Activated B cell treated with CpG ODN at 0.5 μM for 24 hours (primary cell): ENCODE results near the gene FBXO38. TPM values are rescaled to one million over a fixed set of nuclear protein-coding genes. Genes with fewer than 3 reads are reported as not detected.

Experiments used
- ATAC-seq: fragments of 200-7000 bp; cut with Tn5 transposase; one replicate; pipeline ENCODE4 v1.10.0; 2021; ENCODE audit warnings: low read depth, mild to moderate bottlenecking, moderate library complexity
- CTCF ChIA-PET: fragments of 350-600 bp; sonication (Branson Sonifier 250); formaldehyde crosslinking; loops from one replicate; lab custom pipeline; 2021; ENCODE audit warnings: antibody characterized with exemption; lab: Charles Lee
- POLR2A ChIA-PET: fragments of 350-600 bp; sonication (Branson Sonifier 250); formaldehyde crosslinking; loops from one replicate; lab custom pipeline; 2021; ENCODE audit warnings: antibody characterized with exemption; lab: Charles Lee
- DNase-seq: peaks from one replicate; pipeline ENCODE4 v3.0.0; 2022
- H3K27ac Mint-ChIP-seq: one replicate; pipeline ENCODE4 v1.8.0; 2020; ENCODE audit warnings: mixed read lengths
- H3K27me3 Mint-ChIP-seq: one replicate; pipeline ENCODE4 v1.8.0; 2021; ENCODE audit warnings: mixed read lengths
- H3K36me3 Mint-ChIP-seq: one replicate; pipeline ENCODE4 v1.8.0; 2021; ENCODE audit warnings: low read depth, mixed read lengths
- H3K4me1 Mint-ChIP-seq: one replicate; pipeline ENCODE4 v1.8.0; 2021; ENCODE audit warnings: mixed read lengths
- H3K4me3 Mint-ChIP-seq: one replicate; pipeline ENCODE4 v1.8.0; 2020; ENCODE audit warnings: mild to moderate bottlenecking, mixed read lengths
- H3K9me3 Mint-ChIP-seq: one replicate; pipeline ENCODE4 v1.8.0; 2020; ENCODE audit warnings: mixed read lengths
- intact Hi-C: fragments of 100-400 bp; cut with micrococcal nuclease; formaldehyde crosslinking; loops from one replicate; pipeline ENCODE4 v1.15.1; 2024
- total RNA-seq: library from RNA; stranded (reverse); gene quantifications from 2 replicates; pipeline ENCODE4 v1.2.3, GENCODE V29; 2022
- TF ChIP-seq, protein P1 (sequence below): fragments of 200-600 bp; IDR thresholded peaks from one replicate; pipeline ENCODE4 v1.8.0; 2022; ENCODE audit warnings: antibody characterized with exemption, mild to moderate bottlenecking

FBXO38 gene
- total RNA-seq, 1 donor from 2014 or later = 81.9 TPM

DNA sequence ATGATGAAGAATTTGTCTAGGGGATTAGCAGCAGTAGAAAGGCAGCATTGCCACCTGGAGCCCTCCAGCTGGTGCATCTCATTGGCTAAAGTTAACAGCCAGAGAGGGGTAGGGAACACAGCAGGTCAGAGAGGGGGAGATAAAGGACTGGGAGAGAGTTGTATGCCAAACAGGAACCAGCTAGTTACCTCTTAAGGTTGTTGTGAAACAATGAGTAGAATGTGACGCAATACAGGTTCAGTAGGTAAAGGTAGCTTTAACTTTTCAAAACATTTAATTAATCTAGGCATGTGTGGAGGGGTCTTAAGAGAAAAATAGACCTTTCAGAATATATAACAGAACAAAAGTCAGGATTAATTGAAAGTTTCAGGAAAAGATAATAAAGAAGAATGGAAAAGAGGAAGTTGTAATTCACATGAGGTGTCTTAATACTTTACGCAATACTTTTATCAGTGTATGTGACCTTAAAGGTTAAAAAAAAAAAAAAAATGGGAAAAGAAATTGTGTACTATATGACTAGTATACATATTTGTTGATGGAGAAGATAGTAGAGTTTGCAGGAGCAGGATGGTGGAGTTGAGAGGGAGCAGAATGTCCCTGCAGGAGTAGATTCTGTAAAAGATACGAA is 14.3 kb downstream of the FBXO38 start:
- Mint-ChIP-seq H3K4me3 (no peak overlapping the region), H3K27ac (no peak overlapping the region), H3K4me1 (peaks cover 36% of the 10 kb centered on the region), H3K36me3 (peaks cover 81% of the 10 kb centered on the region), H3K27me3 (no peaks in the 10 kb centered on the region), H3K9me3 (no peaks in the 10 kb centered on the region)
- CTCF ChIA-PET = no interaction called here
- intact Hi-C loops = no loop called here
- ATAC-seq (no peak), DNase-seq (no peak)
- TF ChIP-seq, protein P1, sequence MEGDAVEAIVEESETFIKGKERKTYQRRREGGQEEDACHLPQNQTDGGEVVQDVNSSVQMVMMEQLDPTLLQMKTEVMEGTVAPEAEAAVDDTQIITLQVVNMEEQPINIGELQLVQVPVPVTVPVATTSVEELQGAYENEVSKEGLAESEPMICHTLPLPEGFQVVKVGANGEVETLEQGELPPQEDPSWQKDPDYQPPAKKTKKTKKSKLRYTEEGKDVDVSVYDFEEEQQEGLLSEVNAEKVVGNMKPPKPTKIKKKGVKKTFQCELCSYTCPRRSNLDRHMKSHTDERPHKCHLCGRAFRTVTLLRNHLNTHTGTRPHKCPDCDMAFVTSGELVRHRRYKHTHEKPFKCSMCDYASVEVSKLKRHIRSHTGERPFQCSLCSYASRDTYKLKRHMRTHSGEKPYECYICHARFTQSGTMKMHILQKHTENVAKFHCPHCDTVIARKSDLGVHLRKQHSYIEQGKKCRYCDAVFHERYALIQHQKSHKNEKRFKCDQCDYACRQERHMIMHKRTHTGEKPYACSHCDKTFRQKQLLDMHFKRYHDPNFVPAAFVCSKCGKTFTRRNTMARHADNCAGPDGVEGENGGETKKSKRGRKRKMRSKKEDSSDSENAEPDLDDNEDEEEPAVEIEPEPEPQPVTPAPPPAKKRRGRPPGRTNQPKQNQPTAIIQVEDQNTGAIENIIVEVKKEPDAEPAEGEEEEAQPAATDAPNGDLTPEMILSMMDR = no peak
- POLR2A ChIA-PET = no interaction called here

DNA sequence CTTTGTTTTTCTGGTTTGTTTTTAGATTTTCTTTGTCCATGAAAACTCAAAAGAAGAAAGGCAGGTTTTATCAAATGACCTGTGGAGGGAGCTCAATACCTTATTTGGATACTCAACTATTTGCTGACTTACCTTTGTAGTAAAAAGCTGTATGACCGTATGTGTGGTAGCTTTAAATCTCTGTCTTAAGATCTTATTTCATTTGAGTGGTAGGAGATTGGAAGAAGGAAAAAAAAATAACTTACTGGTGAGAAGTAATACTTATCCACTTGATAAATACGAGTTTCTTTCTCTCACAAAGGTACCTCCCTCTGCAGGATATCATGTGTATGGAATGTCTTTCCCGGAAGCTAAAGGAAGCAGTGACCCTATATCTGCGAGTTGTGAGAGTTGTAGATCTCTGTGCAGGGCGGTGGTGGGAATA is 15.0 kb downstream of the FBXO38 start:
- TF ChIP-seq, protein P1 = no peak
- H3K4me3 Mint-ChIP-seq = no peak overlapping the region
- DNase-seq (no peak), ATAC-seq (no peak)
- H3K4me1 Mint-ChIP-seq = peaks cover 40% of the 10 kb centered on the region
- no peaks in the 10 kb centered on the region for H3K27me3 Mint-ChIP-seq
- intact Hi-C loops = no loop called here
- H3K36me3 Mint-ChIP-seq = peaks cover 86% of the 10 kb centered on the region
- CTCF ChIA-PET = no interaction called here
- POLR2A ChIA-PET = no interaction called here
- H3K9me3 Mint-ChIP-seq = no peaks in the 10 kb centered on the region
- H3K27ac Mint-ChIP-seq = no peak overlapping the region

DNA sequence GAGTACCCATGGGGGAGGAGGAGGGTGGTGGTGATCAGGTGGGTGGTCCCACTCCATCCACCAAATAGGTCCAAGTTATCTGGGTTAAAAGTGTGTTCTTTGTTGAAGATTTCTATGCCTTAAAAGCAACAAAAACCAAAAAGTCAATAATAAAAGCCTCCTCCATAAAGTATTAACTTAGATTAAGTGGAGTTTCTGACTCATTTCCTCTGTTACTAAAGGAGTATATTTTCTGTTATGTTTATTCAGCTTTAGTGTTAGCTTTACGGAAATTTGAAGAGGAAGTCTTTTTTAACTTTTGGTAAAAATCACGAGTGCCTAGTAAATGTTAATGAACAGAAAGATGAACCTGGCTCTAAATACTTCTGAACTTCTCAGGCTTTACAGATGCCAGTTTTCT is 17.8 kb downstream of the FBXO38 start:
- CTCF ChIA-PET = no interaction called here
- H3K9me3 Mint-ChIP-seq = no peaks in the 10 kb centered on the region
- DNase-seq (no peak), ATAC-seq (no peak)
- TF ChIP-seq, protein P1 = no peak
- H3K4me1 Mint-ChIP-seq = peaks cover 40% of the 10 kb centered on the region
- H3K4me3 Mint-ChIP-seq = no peak overlapping the region
- POLR2A ChIA-PET = no interaction called here
- H3K36me3 Mint-ChIP-seq = peaks cover 86% of the 10 kb centered on the region
- no peaks in the 10 kb centered on the region for H3K27me3 Mint-ChIP-seq
- intact Hi-C loops = no loop called here
- H3K27ac Mint-ChIP-seq = peak overlapping the region; percentile 47

GRCh38 chr5:148403344-148403743 is 19.6 kb downstream of the FBXO38 start:
- intact Hi-C loops = loop anchor here (1.0 kb wide), 1 partner anchor 20 kb away; the partner anchor contains the start of gene FBXO38
- TF ChIP-seq, protein P1 = no peak
- H3K4me3 Mint-ChIP-seq = peak overlapping the region; percentile 4
- H3K9me3 Mint-ChIP-seq = no peaks in the 10 kb centered on the region
- H3K36me3 Mint-ChIP-seq = peaks cover 86% of the 10 kb centered on the region
- peaks cover 35% of the 10 kb centered on the region for H3K4me1 Mint-ChIP-seq
- ChIA-PET CTCF (interaction anchor here (0.7 kb wide), 1 partner anchor 330 kb away, joined by 3 read pairs; no protein-coding TSS in a partner anchor), POLR2A (no interaction called here)
- no peaks in the 10 kb centered on the region for H3K27me3 Mint-ChIP-seq
- H3K27ac Mint-ChIP-seq = peak overlapping the region; percentile 5
- DNase-seq (no peak), ATAC-seq (peak; percentile 75)

DNA sequence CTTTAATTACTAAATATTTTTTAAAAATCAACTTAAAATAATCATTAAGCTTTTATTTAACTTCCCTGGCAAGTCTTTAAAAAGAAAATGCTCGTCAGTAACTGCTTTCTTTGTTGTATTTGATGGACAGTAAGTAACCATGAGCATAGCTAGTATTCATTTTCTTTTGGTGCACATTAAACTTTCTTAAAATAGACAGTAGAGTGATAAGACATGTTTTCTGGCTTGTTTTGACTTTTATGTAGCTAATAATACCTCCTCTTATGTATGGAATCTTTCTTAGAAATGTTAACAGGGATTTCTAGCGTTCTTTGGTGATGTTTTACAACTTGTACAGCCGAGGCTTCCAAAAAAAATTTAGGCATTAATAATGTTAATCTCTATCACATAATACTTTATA is 22.6 kb downstream of the FBXO38 start:
- TF ChIP-seq, protein P1 = no peak
- POLR2A ChIA-PET = no interaction called here
- Mint-ChIP-seq H3K4me3 (no peak overlapping the region), H3K4me1 (peaks cover 26% of the 10 kb centered on the region), H3K36me3 (peaks cover 79% of the 10 kb centered on the region), H3K27ac (no peak overlapping the region), H3K9me3 (no peaks in the 10 kb centered on the region), H3K27me3 (no peaks in the 10 kb centered on the region)
- ATAC-seq (no peak), DNase-seq (no peak)
- intact Hi-C loops = no loop called here
- CTCF ChIA-PET = no interaction called here
